HepG2 (cell line): ENCODE results near the gene BAZ1A. TPM values are rescaled to one million over a fixed set of nuclear protein-coding genes. Genes with fewer than 3 reads are reported as not detected.

Source experiments
- ADNP ChIP-seq: sonication (generic); formaldehyde crosslinking; IDR thresholded peaks from 2 replicates; pipeline ENCODE4 v1.4.0; 2020; ENCODE audit warnings: missing genetic modification reagents
- CERS6 ChIP-seq: sonication (generic); formaldehyde crosslinking; IDR thresholded peaks from 2 replicates; pipeline ENCODE4 v1.5.0; 2020; ENCODE audit warnings: missing genetic modification reagents
- HOXA5 ChIP-seq: sonication (generic); formaldehyde crosslinking; IDR thresholded peaks from 2 replicates; pipeline ENCODE4 v1.4.0; 2020; ENCODE audit warnings: missing genetic modification reagents
- JARID2 ChIP-seq: sonication (generic); formaldehyde crosslinking; IDR thresholded peaks from 2 replicates; pipeline ENCODE4 v1.8.1; 2023; ENCODE audit warnings: missing genetic modification reagents, inconsistent platforms; ENCODE audit not compliant: insufficient replicate concordance
- KLF11 ChIP-seq: IDR thresholded peaks from 2 replicates; pipeline ENCODE4 v1.6.1; 2016; ENCODE audit warnings: missing compliant biosample characterization
- KLF6 ChIP-seq: IDR thresholded peaks from 2 replicates; pipeline ENCODE4 v1.8.0; 2016; ENCODE audit warnings: missing biosample characterization, missing genetic modification reagents
- NR2C2 ChIP-seq: sonication (generic); formaldehyde crosslinking; IDR thresholded peaks from 2 replicates; pipeline ENCODE4 v1.4.0; 2020; ENCODE audit warnings: missing genetic modification reagents, mild to moderate bottlenecking, moderate library complexity, borderline replicate concordance
- POGZ ChIP-seq: sonication (generic); formaldehyde crosslinking; IDR thresholded peaks from 2 replicates; pipeline ENCODE4 v1.4.0; 2020; ENCODE audit warnings: mild to moderate bottlenecking, missing genetic modification reagents
- POLR2AphosphoS5 ChIP-seq: IDR thresholded peaks from 2 replicates; pipeline ENCODE4 v1.6.1; 2012; ENCODE audit warnings: low read depth, low read length
- PRPF4 ChIP-seq: fragments of 200-400 bp; formaldehyde crosslinking; IDR thresholded peaks from 2 replicates; pipeline ENCODE4 v1.6.1; 2016; ENCODE audit warnings: low read length, low read depth; ENCODE audit not compliant: poor library complexity, severe bottlenecking
- TOE1 ChIP-seq: sonication (generic); formaldehyde crosslinking; IDR thresholded peaks from 2 replicates; pipeline ENCODE4 v1.4.0; 2020; ENCODE audit warnings: mild to moderate bottlenecking, missing genetic modification reagents
- ZHX2 ChIP-seq, 2 experiments: sonication (generic) in 1 of 2; formaldehyde crosslinking in 1 of 2; IDR thresholded peaks; 2 replicates each; pipeline versions ENCODE4 v1.6.1 to v1.9.0; 2014 to 2022; ENCODE audit warnings: antibody characterized with exemption in 1 of 2, borderline replicate concordance in 1 of 2, inconsistent platforms in 1 of 2, low read depth in 1 of 2, missing genetic modification reagents in 1 of 2
- ZNF18 ChIP-seq: sonication (generic); formaldehyde crosslinking; IDR thresholded peaks from 2 replicates; pipeline ENCODE4 v1.8.0; 2022; ENCODE audit warnings: mild to moderate bottlenecking, missing genetic modification reagents; ENCODE audit not compliant: insufficient replicate concordance
- ZNF44 ChIP-seq: sonication (generic); formaldehyde crosslinking; IDR thresholded peaks from 2 replicates; pipeline ENCODE4 v1.5.1; 2020; ENCODE audit warnings: mild to moderate bottlenecking, missing genetic modification reagents
- ZNF589 ChIP-seq: sonication (generic); formaldehyde crosslinking; conservative IDR thresholded peaks from 2 replicates; pipeline ENCODE4 v1.8.0; 2022; ENCODE audit warnings: mild to moderate bottlenecking, moderate library complexity, missing genetic modification reagents
- ZNF687 ChIP-seq: sonication (generic); formaldehyde crosslinking; IDR thresholded peaks from 2 replicates; pipeline ENCODE4 v1.5.1; 2020; ENCODE audit warnings: mild to moderate bottlenecking, missing genetic modification reagents, moderate library complexity
- ZNF788 ChIP-seq: sonication (generic); formaldehyde crosslinking; IDR thresholded peaks from 2 replicates; pipeline ENCODE4 v1.5.0; 2020; ENCODE audit warnings: mild to moderate bottlenecking, missing genetic modification reagents, borderline replicate concordance
- polyA plus RNA-seq, 8 experiments: library from polyadenylated mRNA; depleted of rRNA in 3 of 8; stranded (reverse) in 7 of 8; unstranded in 1 of 8; fragments of >200 nt; fragmentation: Illumina TruSeq in 4 of 8; extraction: Trizol in 4 of 8; gene quantifications; 2 replicates each; pipeline versions ENCODE4 v1.2.1 to v1.2.3, GENCODE V29; 2011 to 2016; ENCODE audit warnings: low read depth in 4 of 8, missing spikeins in 1 of 8, mixed read lengths in 1 of 8; ENCODE audit not compliant: insufficient read depth in 1 of 8
- total RNA-seq, 5 experiments: library from RNA; depleted of rRNA; stranded (reverse); fragments of >200 nt; fragmentation: Illumina TruSeq; extraction: Trizol; gene quantifications; 2 replicates each; pipeline ENCODE4 v1.2.3, GENCODE V29; 2016; ENCODE audit warnings: low read depth in 1 of 5

The BAZ1A gene
- total and polyA plus RNA-seq, 2 of the 13 experiments (the other 11 are each of a cell fraction or from before 2014, with no cell fraction given), result 20.9 to 56.8 TPM

- TF ChIP-seq ZNF18 (CRISPR knock-in tag), result no peak
- no peak for TF ChIP-seq ZNF788 (CRISPR knock-in tag)
- no peak for TF ChIP-seq ZNF687 (CRISPR knock-in tag)
- TF ChIP-seq ZHX2 (IDR thresholded peaks at IDR 0.05; ENCODE audit: low read depth), result no peak
- TF ChIP-seq ZHX2 (CRISPR knock-in tag; IDR thresholded peaks at IDR 0.05; ENCODE audit: borderline replicate concordance), result no peak
- peak; percentile 65 for TF ChIP-seq POGZ (CRISPR knock-in tag)
- no peak for TF ChIP-seq POLR2AphosphoS5
- TF ChIP-seq KLF6 (CRISPR knock-in tag), result no peak
- TF ChIP-seq JARID2, result peak; percentile 67
- no peak for TF ChIP-seq HOXA5
- TF ChIP-seq ZNF589 (CRISPR knock-in tag), result no peak
- TF ChIP-seq CERS6 (CRISPR knock-in tag), result no peak
- no peak for TF ChIP-seq NR2C2 (CRISPR knock-in tag)
- no peak for TF ChIP-seq ADNP
- TF ChIP-seq ZNF44 (CRISPR knock-in tag), result no peak
- no peak for TF ChIP-seq TOE1 (CRISPR knock-in tag)
- TF ChIP-seq KLF11 (CRISPR knock-in tag), result 0 out of 2 replicates have a peak, but pooled peaks have one; percentile 6
- TF ChIP-seq PRPF4, result no peak
Measured at GRCh38 chr14:34837801-34838322, 37.3 kb downstream of the BAZ1A start (continued).
